Chondrocyte (in vitro differentiated cells): Measurements from ENCODE around the gene FAM184A. TPM values are rescaled to one million over a fixed set of nuclear protein-coding genes. Genes with fewer than 3 reads are reported as not detected.
"Not testable (repeated sequence)": the region's sequence is repeated elsewhere in the genome, so short reads cannot be mapped to it uniquely, and the experiment has no call there.

Experiments
- DNase-seq: peaks from one replicate; pipeline ENCODE4 v3.0.0; 2021; ENCODE audit warnings: mixed read lengths, low spot score
- H3K27ac Mint-ChIP-seq: one replicate; pipeline ENCODE4 v1.8.0; 2021; ENCODE audit warnings: mild to moderate bottlenecking, moderate library complexity, mixed read lengths; ENCODE audit not compliant: unreplicated experiment
- H3K27me3 Mint-ChIP-seq: 2 replicates; pipeline ENCODE4 v1.8.0; 2021; ENCODE audit warnings: low read depth, mixed read lengths
- H3K36me3 Mint-ChIP-seq: 2 replicates; pipeline ENCODE4 v1.8.0; 2021; ENCODE audit warnings: low read depth, mixed read lengths
- H3K4me1 Mint-ChIP-seq: 2 replicates; pipeline ENCODE4 v1.8.0; 2021; ENCODE audit warnings: low read depth, mild to moderate bottlenecking, mixed read lengths
- H3K4me3 Mint-ChIP-seq: one replicate; pipeline ENCODE4 v1.8.0; 2021; ENCODE audit warnings: mild to moderate bottlenecking, moderate library complexity, mixed read lengths; ENCODE audit not compliant: unreplicated experiment
- H3K9me3 Mint-ChIP-seq: 2 replicates; pipeline ENCODE4 v1.8.0; 2021; ENCODE audit warnings: low read depth, mixed read lengths
- CTCF ChIP-seq: fragments of 200-600 bp; sonication (generic); IDR thresholded peaks from 2 replicates; pipeline ENCODE4 v1.5.0; 2021; ENCODE audit warnings: antibody characterized with exemption, mild to moderate bottlenecking, moderate library complexity
- total RNA-seq: library from RNA; stranded (reverse); gene quantifications from 3 replicates; pipeline ENCODE4 v1.2.1, GENCODE V29; 2021

FAM184A gene
- total RNA-seq, 1 donor from 2014 or later: 0.52 TPM

DNA sequence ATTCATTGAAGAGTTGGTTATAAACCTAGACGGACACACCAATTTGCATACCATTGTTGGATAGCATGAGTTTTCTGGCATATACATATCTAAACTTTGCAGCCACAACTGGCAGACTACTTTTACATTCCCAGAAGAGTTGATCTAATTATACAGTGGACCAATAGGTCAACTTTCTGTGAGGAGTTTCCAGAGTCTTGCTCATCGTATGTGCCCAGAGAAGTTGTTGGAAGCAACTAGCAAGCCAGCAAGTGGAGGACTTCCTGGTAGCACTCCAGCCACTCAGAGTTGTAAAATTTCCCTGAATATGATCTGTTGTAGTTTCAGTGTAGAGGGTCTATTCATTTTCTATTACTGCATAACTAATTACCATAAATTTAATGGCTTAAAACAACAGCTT is 47.1 kb upstream of the FAM184A start:
- H3K36me3 Mint-ChIP-seq: no peaks in the 10 kb centered on the region
- DNase-seq: no peak
- no peak overlapping the region for H3K27ac Mint-ChIP-seq
- no peak overlapping the region for H3K4me3 Mint-ChIP-seq
- peaks cover 18% of the 10 kb centered on the region for H3K4me1 Mint-ChIP-seq
- no peaks in the 10 kb centered on the region for H3K27me3 Mint-ChIP-seq
- TF ChIP-seq CTCF: no peak
- H3K9me3 Mint-ChIP-seq: no peaks in the 10 kb centered on the region

GRCh38 chr6:119124079-119124824 is 45.8 kb upstream of the FAM184A start:
- peaks cover 10% of the 10 kb centered on the region for H3K4me1 Mint-ChIP-seq
- TF ChIP-seq CTCF: no peak
- DNase-seq: no peak

DNA sequence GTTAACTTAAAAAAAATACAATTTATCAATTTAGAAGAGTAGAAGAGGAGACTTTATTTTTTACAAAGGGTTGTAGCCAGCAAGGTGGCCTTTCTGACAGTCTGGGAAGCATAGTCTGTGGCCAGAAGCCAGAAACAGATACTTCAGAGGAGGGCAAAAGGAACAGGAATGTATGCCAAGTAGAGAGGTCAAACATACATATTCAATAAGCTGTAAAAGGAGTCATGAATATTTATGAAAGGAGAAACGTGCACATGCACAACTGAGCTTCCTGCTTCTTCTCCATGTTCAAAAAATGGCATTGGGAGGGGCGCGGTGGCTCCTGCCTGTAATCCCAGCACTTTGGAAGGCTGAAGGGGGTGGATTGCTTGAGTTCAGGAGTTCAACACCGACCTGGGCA is 43.9 kb upstream of the FAM184A start:
- TF ChIP-seq CTCF: no peak
- H3K27ac Mint-ChIP-seq: no peak overlapping the region

More at GRCh38 chr6:119124079-119124824, 45.8 kb upstream of the FAM184A start:
- no peak overlapping the region for H3K4me3 Mint-ChIP-seq
- no peaks in the 10 kb centered on the region for H3K9me3 Mint-ChIP-seq
- no peaks in the 10 kb centered on the region for H3K36me3 Mint-ChIP-seq
- no peak overlapping the region for H3K27ac Mint-ChIP-seq
- H3K27me3 Mint-ChIP-seq: no peaks in the 10 kb centered on the region

GRCh38 chr6:119121367-119121766 is 42.9 kb upstream of the FAM184A start:
- peaks cover 5% of the 10 kb centered on the region for H3K4me1 Mint-ChIP-seq
- no peaks in the 10 kb centered on the region for H3K9me3 Mint-ChIP-seq
- no peak for TF ChIP-seq CTCF
- no peaks in the 10 kb centered on the region for H3K36me3 Mint-ChIP-seq
- H3K27me3 Mint-ChIP-seq: peaks cover 5% of the 10 kb centered on the region
- no peak overlapping the region for H3K4me3 Mint-ChIP-seq
- H3K27ac Mint-ChIP-seq: no peak overlapping the region
- DNase-seq: no peak

More for the DNA sequence above, 43.9 kb upstream of the FAM184A start:
- no peaks in the 10 kb centered on the region for H3K36me3 Mint-ChIP-seq
- peaks cover 5% of the 10 kb centered on the region for H3K4me1 Mint-ChIP-seq
- H3K27me3 Mint-ChIP-seq: no peaks in the 10 kb centered on the region
- DNase-seq: no peak
- H3K9me3 Mint-ChIP-seq: no peaks in the 10 kb centered on the region
- H3K4me3 Mint-ChIP-seq: no peak overlapping the region

GRCh38 chr6:119119989-119120388 is 41.5 kb upstream of the FAM184A start:
- no peak overlapping the region for H3K27ac Mint-ChIP-seq
- H3K4me3 Mint-ChIP-seq: no peak overlapping the region
- H3K4me1 Mint-ChIP-seq: peaks cover 5% of the 10 kb centered on the region
- no peak for DNase-seq
- no peaks in the 10 kb centered on the region for H3K36me3 Mint-ChIP-seq
- TF ChIP-seq CTCF: no peak
- H3K9me3 Mint-ChIP-seq: no peaks in the 10 kb centered on the region
- H3K27me3 Mint-ChIP-seq: peaks cover 5% of the 10 kb centered on the region

DNA sequence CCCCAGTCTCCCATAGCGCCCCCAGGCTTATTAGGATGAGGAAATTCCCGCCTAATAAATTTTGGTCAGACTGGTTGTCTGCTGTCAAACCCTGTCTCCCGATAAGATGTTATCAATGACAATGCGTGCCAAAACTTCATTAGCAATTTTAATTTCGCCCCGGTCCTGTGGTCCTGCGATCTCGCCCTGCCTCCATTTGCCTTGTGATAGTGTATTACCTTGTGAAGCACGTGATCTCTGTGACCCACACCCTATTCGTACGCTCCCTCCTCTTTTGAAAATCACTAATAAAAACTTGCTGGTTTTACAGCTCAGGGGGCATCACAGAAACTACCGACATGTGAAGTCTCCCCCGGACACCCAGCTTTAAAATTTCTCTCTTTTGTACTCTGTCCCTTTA is 40.6 kb upstream of the FAM184A start:
- H3K27ac Mint-ChIP-seq, H3K27me3 Mint-ChIP-seq, H3K4me3 Mint-ChIP-seq, H3K36me3 Mint-ChIP-seq, DNase-seq, H3K9me3 Mint-ChIP-seq, H3K4me1 Mint-ChIP-seq: not testable (repeated sequence)
